Measurements from ENCODE around the gene SIGMAR1.

The SIGMAR1 gene

GRCh38 chr9:34620061-34620994 lies 17.3 kb downstream of the SIGMAR1 start, which contains the start of gene DCTN3:
Gene DCTN3, minus strand, starts transcription at chr9:34620495. Its CDS starts 31 bp downstream, at chr9:34620464.
- peak within 1 kb of the TSS; percentile 51 for H2AFZ ChIP-seq (ENCODE audit: low read depth, low read length)
- peak within 1 kb of the TSS; percentile 84 for H3K4me3 ChIP-seq (ENCODE audit: low read length)
- H3K36me3 ChIP-seq (ENCODE audit: insufficient read depth, low read length): peaks cover 29% of the 10 kb centered on the region
- peaks cover 14% of the 10 kb centered on the region for H3K4me1 ChIP-seq (ENCODE audit: insufficient read depth, low read length)
- H3K9me3 ChIP-seq (ENCODE audit: low read length): peaks cover 2% of the 10 kb centered on the region
- peaks cover 16% of the 10 kb centered on the region for H3K27me3 ChIP-seq (ENCODE audit: insufficient read depth, low read length)

GRCh38 chr9:34615132-34615531 lies 22.5 kb downstream of the SIGMAR1 start:
- Histone ChIP-seq H3K9me3 (ENCODE audit: low read length) (no peaks in the 10 kb centered on the region), H3K4me1 (ENCODE audit: insufficient read depth, low read length) (peaks cover 20% of the 10 kb centered on the region), H3K27me3 (ENCODE audit: insufficient read depth, low read length) (no peaks in the 10 kb centered on the region), H3K36me3 (ENCODE audit: insufficient read depth, low read length) (peaks cover 48% of the 10 kb centered on the region), H2AFZ (ENCODE audit: low read depth, low read length) (no peak overlapping the region), H3K4me3 (ENCODE audit: low read length) (no peak overlapping the region)

- H3K27me3 ChIP-seq (ENCODE audit: insufficient read depth, low read length): no peaks in the 10 kb centered on the region
- peak overlapping the region; percentile 65 for H2AFZ ChIP-seq (ENCODE audit: low read depth, low read length)
- peak overlapping the region; percentile 60 for H3K4me3 ChIP-seq (ENCODE audit: low read length)
- no peaks in the 10 kb centered on the region for H3K9me3 ChIP-seq (ENCODE audit: low read length)
- peaks cover 12% of the 10 kb centered on the region for H3K4me1 ChIP-seq (ENCODE audit: insufficient read depth, low read length)
- peaks cover 40% of the 10 kb centered on the region for H3K36me3 ChIP-seq (ENCODE audit: insufficient read depth, low read length)
Measured at GRCh38 chr9:34612788-34613390, 24.7 kb downstream of the SIGMAR1 start.

- Histone ChIP-seq H3K4me1 (ENCODE audit: insufficient read depth, low read length) (peaks cover 12% of the 10 kb centered on the region), H3K36me3 (ENCODE audit: insufficient read depth, low read length) (peaks cover 33% of the 10 kb centered on the region), H3K9me3 (ENCODE audit: low read length) (no peaks in the 10 kb centered on the region), H3K4me3 (ENCODE audit: low read length) (peak within 1 kb of the TSS; percentile 60), H3K27me3 (ENCODE audit: insufficient read depth, low read length) (no peaks in the 10 kb centered on the region), H2AFZ (ENCODE audit: low read depth, low read length) (peak within 1 kb of the TSS; percentile 65)
Measured at GRCh38 chr9:34611811-34612787, 25.5 kb downstream of the SIGMAR1 start, which contains the start of gene RPP25L. Gene RPP25L, minus strand, starts transcription at chr9:34612097. Its CDS starts 801 bp downstream, at chr9:34611296.

GRCh38 chr9:34611251-34611810 lies 26.3 kb downstream of the SIGMAR1 start:
- H3K4me1 ChIP-seq (ENCODE audit: insufficient read depth, low read length): peaks cover 12% of the 10 kb centered on the region
- peak overlapping the region; percentile 60 for H3K4me3 ChIP-seq (ENCODE audit: low read length)
- no peaks in the 10 kb centered on the region for H3K9me3 ChIP-seq (ENCODE audit: low read length)
- peaks cover 25% of the 10 kb centered on the region for H3K36me3 ChIP-seq (ENCODE audit: insufficient read depth, low read length)
- peak overlapping the region; percentile 65 for H2AFZ ChIP-seq (ENCODE audit: low read depth, low read length)
- H3K27me3 ChIP-seq (ENCODE audit: insufficient read depth, low read length): no peaks in the 10 kb centered on the region

GRCh38 chr9:34610434-34611206 lies 27.0 kb downstream of the SIGMAR1 start:
- no peaks in the 10 kb centered on the region for H3K27me3 ChIP-seq (ENCODE audit: insufficient read depth, low read length)
- H3K4me1 ChIP-seq (ENCODE audit: insufficient read depth, low read length): peaks cover 12% of the 10 kb centered on the region
- H3K4me3 ChIP-seq (ENCODE audit: low read length): peak overlapping the region; percentile 60
- peaks cover 19% of the 10 kb centered on the region for H3K36me3 ChIP-seq (ENCODE audit: insufficient read depth, low read length)
- no peaks in the 10 kb centered on the region for H3K9me3 ChIP-seq (ENCODE audit: low read length)
- H2AFZ ChIP-seq (ENCODE audit: low read depth, low read length): no peak overlapping the region

- H3K27me3 ChIP-seq (ENCODE audit: insufficient read depth, low read length): peaks cover 6% of the 10 kb centered on the region
- no peak overlapping the region for H3K4me3 ChIP-seq (ENCODE audit: low read length)
- H3K4me1 ChIP-seq (ENCODE audit: insufficient read depth, low read length): peaks cover 15% of the 10 kb centered on the region
- H2AFZ ChIP-seq (ENCODE audit: low read depth, low read length): no peak overlapping the region
- H3K36me3 ChIP-seq (ENCODE audit: insufficient read depth, low read length): no peaks in the 10 kb centered on the region
- H3K9me3 ChIP-seq (ENCODE audit: low read length): no peaks in the 10 kb centered on the region
Measured at GRCh38 chr9:34607331-34607730, 30.3 kb downstream of the SIGMAR1 start.

GRCh38 chr9:34606905-34607304 lies 30.7 kb downstream of the SIGMAR1 start:
- Histone ChIP-seq H3K27me3 (ENCODE audit: insufficient read depth, low read length) (peaks cover 6% of the 10 kb centered on the region), H3K36me3 (ENCODE audit: insufficient read depth, low read length) (no peaks in the 10 kb centered on the region), H3K4me3 (ENCODE audit: low read length) (no peak overlapping the region), H3K4me1 (ENCODE audit: insufficient read depth, low read length) (peaks cover 20% of the 10 kb centered on the region), H3K9me3 (ENCODE audit: low read length) (no peaks in the 10 kb centered on the region), H2AFZ (ENCODE audit: low read depth, low read length) (no peak overlapping the region)

- no peaks in the 10 kb centered on the region for H3K36me3 ChIP-seq (ENCODE audit: insufficient read depth, low read length)
- H3K27me3 ChIP-seq (ENCODE audit: insufficient read depth, low read length): peaks cover 6% of the 10 kb centered on the region
- H3K4me3 ChIP-seq (ENCODE audit: low read length): no peak overlapping the region
- H2AFZ ChIP-seq (ENCODE audit: low read depth, low read length): no peak overlapping the region
- no peaks in the 10 kb centered on the region for H3K9me3 ChIP-seq (ENCODE audit: low read length)
- H3K4me1 ChIP-seq (ENCODE audit: insufficient read depth, low read length): peaks cover 22% of the 10 kb centered on the region
Measured at GRCh38 chr9:34606190-34606589, 31.4 kb downstream of the SIGMAR1 start.

GRCh38 chr9:34603610-34604231 lies 33.9 kb downstream of the SIGMAR1 start:
- Histone ChIP-seq H3K9me3 (ENCODE audit: low read length) (no peaks in the 10 kb centered on the region), H3K4me3 (ENCODE audit: low read length) (no peak overlapping the region), H3K27me3 (ENCODE audit: insufficient read depth, low read length) (peaks cover 6% of the 10 kb centered on the region)

GRCh38 chr9:34601937-34602573 lies 35.5 kb downstream of the SIGMAR1 start:
- Histone ChIP-seq H3K27me3 (ENCODE audit: insufficient read depth, low read length) (peaks cover 6% of the 10 kb centered on the region), H3K36me3 (ENCODE audit: insufficient read depth, low read length) (no peaks in the 10 kb centered on the region), H3K4me1 (ENCODE audit: insufficient read depth, low read length) (peaks cover 23% of the 10 kb centered on the region), H3K4me3 (ENCODE audit: low read length) (no peak overlapping the region), H3K9me3 (ENCODE audit: low read length) (no peaks in the 10 kb centered on the region), H2AFZ (ENCODE audit: low read depth, low read length) (no peak overlapping the region)

More at GRCh38 chr9:34603610-34604231, 33.9 kb downstream of the SIGMAR1 start:
- Histone ChIP-seq H3K36me3 (ENCODE audit: insufficient read depth, low read length) (no peaks in the 10 kb centered on the region), H3K4me1 (ENCODE audit: insufficient read depth, low read length) (peaks cover 23% of the 10 kb centered on the region), H2AFZ (ENCODE audit: low read depth, low read length) (no peak overlapping the region)
